ENCODE measurements around the gene PPP2R2D.

- TF ChIP-seq CTCF (conservative IDR thresholded peaks at IDR 0.05; ENCODE audit: low read length) (no peak), EZH2phosphoT487 (IDR thresholded peaks at IDR 0.05; ENCODE audit: borderline replicate concordance, low read depth, low read length) (no peak)
Measured at GRCh38 chr10:131946321-131946751, 45.5 kb downstream of the PPP2R2D start.

Data from OCI-LY7 (cell line).